Heart right ventricle (tissue), 16 donors: ENCODE measurements around the gene TEX36. TPM values are rescaled to one million over a fixed set of nuclear protein-coding genes. Genes with fewer than 3 reads are reported as not detected.

Source experiments
- ATAC-seq, 8 donors: fragments of 200-7000 bp; cut with Tn5 transposase; one replicate each; pipeline ENCODE4 v1.9.1; 2020; ENCODE audit warnings: mild to moderate bottlenecking in 8 of 8, moderate library complexity in 8 of 8, moderate number of reproducible peaks in 1 of 8
- DNase-seq, 2 donors: peaks; one replicate each; pipeline ENCODE4 v3.0.0-alpha.2; 2020
- H3K27ac ChIP-seq, 10 donors: fragments of 200-600 bp; sonication (generic) in 2 of 10; one replicate each; pipeline versions ENCODE4 v1.5.0 to v1.8.0; 2020 to 2022; ENCODE audit warnings: mild to moderate bottlenecking in 3 of 10
- H3K27me3 ChIP-seq, 7 donors: fragments of 200-600 bp; one replicate each; pipeline ENCODE4 v1.8.0; 2021 to 2022; ENCODE audit warnings: mild to moderate bottlenecking in 2 of 7
- H3K36me3 ChIP-seq, 9 donors: fragments of 200-600 bp; sonication (generic) in 1 of 9; one replicate each; pipeline versions ENCODE4 v1.5.0 to v1.8.0; 2020 to 2022; ENCODE audit warnings: mild to moderate bottlenecking in 2 of 9
- H3K4me1 ChIP-seq, 9 donors: fragments of 200-600 bp; sonication (generic) in 1 of 9; one replicate each; pipeline versions ENCODE4 v1.5.0 to v1.8.0; 2020 to 2022; ENCODE audit warnings: mild to moderate bottlenecking in 4 of 9
- H3K4me3 ChIP-seq, 10 donors: fragments of 200-600 bp; sonication (generic) in 2 of 10; one replicate each; pipeline versions ENCODE4 v1.5.0 to v1.8.0; 2020 to 2022; ENCODE audit warnings: mild to moderate bottlenecking in 7 of 10, moderate library complexity in 2 of 10
- H3K9me3 ChIP-seq, 11 donors: fragments of 200-600 bp in 10 of 11; sonication (generic) in 2 of 11; one replicate each; pipeline versions ENCODE4 v1.5.0 to v1.8.0; 2013 to 2022; ENCODE audit warnings: mild to moderate bottlenecking in 2 of 11, control low read depth in 1 of 11, moderate library complexity in 1 of 11
- WGBS, 2 donors: extraction: QIAGEN DNeasy Blood & Tissue Kit; methylation state at CpG; one replicate each; pipeline ENCODE4 v1.1.7; 2013; ENCODE audit warnings: inconsistent platforms in 1 of 2; 5-methylcytosine and 5-hydroxymethylcytosine counted together
- intact Hi-C, 10 donors: fragments of 100-400 bp; cut with DNase I; formaldehyde crosslinking; loops; one replicate each; pipeline versions ENCODE4 v1.11.1 to v1.14.2; 2022
- polyA plus RNA-seq, 2 donors: library from polyadenylated mRNA; stranded (reverse); fragments of 200-250 nt; gene quantifications; one replicate each; pipeline ENCODE4 v1.2.3, GENCODE V29; 2013
- total RNA-seq, 10 donors: library from RNA; stranded (reverse); fragmentation: NEBNext Ultra II Directional in 3 of 10; extraction: Animal tissue kit (Norgen Biotek cat#: 25700) in 3 of 10; gene quantifications; one replicate each; pipeline versions ENCODE4 v1.2.1 to v1.2.4, GENCODE V29; 2021 to 2023
- TF ChIP-seq, protein P1 (sequence below), 9 donors: fragments of 200-600 bp; sonication (generic) in 2 of 9; IDR thresholded peaks; one replicate each; pipeline versions ENCODE4 v1.5.0 to v1.8.0; 2021 to 2022; ENCODE audit warnings: antibody characterized with exemption in 9 of 9, mild to moderate bottlenecking in 5 of 9, moderate library complexity in 1 of 9
- donor health status: Arrhythmogenic right ventricular cardiomyopathy.
- donor health status: ischemic (EF 13 %, LVEDD 7.1; RV severe dilation, severe dysfunction).
- donor health status: healthy with polysubstance abuse.
- donor health status: DM: no; HTN: yes; CAD: no.
- donor health status: DM: no; HTN: no; CAD: no.
- donor health status: ischemic (EF 25% LVEDD 6.9; RV normal size, moderate dysfunction).
- donor health status: ischemic (EF 25% LVEDD 5.7; RV mildly dilated, moderate dysfunction).
- donor health status: healthy.
- donor health status: DM: yes; HTN: yes; CAD: no.
- donor health status: Ischemic cardiomyopathy.
- donor health status: ischemic (EF 35%, LVEDD 5.7; RV mildly dilated, moderate dysfunction).
- donor health status: nonischemic (EF 11% LVEDD 7.7; RV severe dilation, severe dysfunction).
- donor health status: DM: yes; HTN: yes; CAD: no.
- donor health status: PGD.
- donor health status: ischemic (EF 29% LVEDD 5.4; RV normal size, mild dysfunction).
- donor health status: nonischemic (EF 23%, LVEDD 6.1; RV moderate dilation, normal function).

TEX36 gene
- total and polyA plus RNA-seq, 12 donors, result not detected

DNA sequence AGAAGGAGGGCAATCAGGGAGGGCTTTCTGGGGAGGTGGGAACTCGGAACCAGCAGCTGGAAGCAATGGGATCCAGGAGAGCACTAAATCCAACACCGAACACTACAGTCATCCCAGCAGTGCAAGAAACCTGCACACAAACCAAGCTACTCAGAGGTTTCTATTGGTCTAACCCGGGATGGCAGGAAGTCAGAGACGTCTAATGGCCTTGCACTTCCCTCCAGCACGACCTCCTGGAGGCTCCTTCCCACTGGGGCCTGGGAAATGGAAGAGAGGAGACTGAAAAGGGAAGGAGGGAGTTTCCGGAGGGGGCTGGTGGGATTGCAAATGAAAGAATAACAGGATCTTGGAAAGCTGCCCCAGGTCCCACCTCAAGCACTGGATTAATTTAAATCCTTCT, 56.3 kb downstream of the TEX36 start:
- H3K27ac ChIP-seq, result no peak overlapping the region
- no peak overlapping the region for H3K4me3 ChIP-seq
- no peaks in the 10 kb centered on the region for H3K9me3 ChIP-seq
- peaks cover 0 to 24% (median 4%) of the 10 kb centered on the region in 7 donors for H3K27me3 ChIP-seq
- ATAC-seq, result no peak
- H3K4me1 ChIP-seq, result peaks cover 0 to 5% (median 0%) of the 10 kb centered on the region in 9 donors
- 26 to 39% methylated on average over 6 of the region's 6 CpGs for WGBS, 2 donors
- H3K36me3 ChIP-seq, result no peaks in the 10 kb centered on the region
- TF ChIP-seq, protein P1, sequence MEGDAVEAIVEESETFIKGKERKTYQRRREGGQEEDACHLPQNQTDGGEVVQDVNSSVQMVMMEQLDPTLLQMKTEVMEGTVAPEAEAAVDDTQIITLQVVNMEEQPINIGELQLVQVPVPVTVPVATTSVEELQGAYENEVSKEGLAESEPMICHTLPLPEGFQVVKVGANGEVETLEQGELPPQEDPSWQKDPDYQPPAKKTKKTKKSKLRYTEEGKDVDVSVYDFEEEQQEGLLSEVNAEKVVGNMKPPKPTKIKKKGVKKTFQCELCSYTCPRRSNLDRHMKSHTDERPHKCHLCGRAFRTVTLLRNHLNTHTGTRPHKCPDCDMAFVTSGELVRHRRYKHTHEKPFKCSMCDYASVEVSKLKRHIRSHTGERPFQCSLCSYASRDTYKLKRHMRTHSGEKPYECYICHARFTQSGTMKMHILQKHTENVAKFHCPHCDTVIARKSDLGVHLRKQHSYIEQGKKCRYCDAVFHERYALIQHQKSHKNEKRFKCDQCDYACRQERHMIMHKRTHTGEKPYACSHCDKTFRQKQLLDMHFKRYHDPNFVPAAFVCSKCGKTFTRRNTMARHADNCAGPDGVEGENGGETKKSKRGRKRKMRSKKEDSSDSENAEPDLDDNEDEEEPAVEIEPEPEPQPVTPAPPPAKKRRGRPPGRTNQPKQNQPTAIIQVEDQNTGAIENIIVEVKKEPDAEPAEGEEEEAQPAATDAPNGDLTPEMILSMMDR (IDR thresholded peaks at IDR 0.05), result no peak
- DNase-seq, result no peak
- intact Hi-C loops, result no loop called here

DNA sequence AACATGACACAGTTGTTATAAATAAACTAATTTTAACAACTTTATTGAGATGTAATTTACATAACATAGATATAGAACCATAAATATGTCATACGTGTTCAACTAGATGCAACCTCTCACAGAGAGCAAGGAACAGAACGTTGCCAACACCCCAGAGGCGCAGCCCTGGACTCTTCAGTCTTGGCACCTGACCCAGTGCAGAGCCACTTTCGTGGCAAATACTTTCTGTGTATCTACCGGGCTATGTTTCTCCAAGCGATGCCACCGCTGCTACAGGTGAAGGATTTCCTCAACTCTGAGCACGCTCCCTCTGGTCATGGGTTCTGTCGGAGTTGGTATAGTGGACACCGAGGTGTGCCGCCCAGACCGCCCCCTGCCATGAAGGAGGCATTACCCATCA, 57.4 kb downstream of the TEX36 start:
- WGBS, 2 donors, result 88 to 93% methylated on average over 12 of the region's 12 CpGs
- H3K9me3 ChIP-seq, result peaks cover 0 to 6% (median 0%) of the 10 kb centered on the region in 11 donors
- no peak for ATAC-seq
- peaks cover 0 to 5% (median 0%) of the 10 kb centered on the region in 9 donors for H3K4me1 ChIP-seq
- H3K27ac ChIP-seq, result no peak overlapping the region
- no peak overlapping the region for H3K4me3 ChIP-seq
- DNase-seq, result no peak
- H3K27me3 ChIP-seq, result peaks cover 0 to 24% (median 4%) of the 10 kb centered on the region in 7 donors
- intact Hi-C loops, result no loop called here
- TF ChIP-seq, protein P1 (IDR thresholded peaks at IDR 0.05), result no peak
- no peaks in the 10 kb centered on the region for H3K36me3 ChIP-seq

DNA sequence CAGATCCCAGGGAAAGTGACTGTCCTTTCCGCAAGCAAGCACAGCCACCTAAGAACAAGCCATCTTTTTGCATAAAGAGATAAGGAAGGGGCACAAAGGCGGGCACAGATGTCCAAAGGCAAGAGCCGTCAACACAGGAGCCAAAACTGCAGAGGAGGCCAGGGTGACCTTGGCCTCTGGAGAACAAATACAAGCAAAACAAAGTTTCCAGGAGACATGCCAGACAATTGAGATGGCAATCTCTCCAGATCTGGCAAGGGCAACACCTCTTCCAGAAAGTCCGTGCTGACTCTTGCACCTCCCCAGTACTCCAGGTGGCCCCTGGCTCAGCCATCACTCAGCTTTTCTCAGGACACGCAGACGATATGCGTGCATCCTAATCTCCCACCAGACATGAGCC, 58.2 kb downstream of the TEX36 start:
- intact Hi-C loops, result no loop called here
- TF ChIP-seq, protein P1 (IDR thresholded peaks at IDR 0.05), result no peak
- peaks cover 0 to 9% (median 0%) of the 10 kb centered on the region in 11 donors for H3K9me3 ChIP-seq
- ATAC-seq (no peak), DNase-seq (no peak)
- H3K36me3 ChIP-seq, result no peaks in the 10 kb centered on the region
- H3K27ac ChIP-seq, result no peak overlapping the region
- H3K4me1 ChIP-seq, result peaks cover 0 to 5% (median 0%) of the 10 kb centered on the region in 9 donors
- H3K4me3 ChIP-seq, result no peak overlapping the region
- peaks cover 0 to 24% (median 4%) of the 10 kb centered on the region in 7 donors for H3K27me3 ChIP-seq
- 75 to 76% methylated on average over 7 of the region's 7 CpGs for WGBS, 2 donors

DNA sequence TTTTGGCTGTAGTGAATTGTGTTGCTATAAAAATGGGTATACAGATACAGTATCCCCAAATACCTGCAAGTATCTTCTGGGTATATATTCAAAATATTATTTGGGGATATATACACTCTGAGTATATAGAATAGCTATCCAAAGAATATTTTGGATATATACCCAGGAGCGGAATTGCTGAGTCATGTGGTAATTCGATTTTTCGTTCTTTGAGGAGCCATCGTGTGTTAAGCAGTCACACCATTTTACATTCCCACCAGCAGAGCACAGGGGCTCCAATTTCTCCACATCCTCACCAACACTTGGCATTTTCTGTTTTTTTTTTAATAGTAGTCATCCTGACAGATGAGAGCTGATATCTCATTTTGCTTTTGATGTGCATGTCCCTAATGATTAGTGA, 61.9 kb downstream of the TEX36 start:
- Histone ChIP-seq H3K27me3 (peaks cover 0 to 21% (median 4%) of the 10 kb centered on the region in 7 donors), H3K4me3 (no peak overlapping the region), H3K9me3 (peaks cover 0 to 9% (median 0%) of the 10 kb centered on the region in 11 donors), H3K36me3 (no peaks in the 10 kb centered on the region), H3K4me1 (no peaks in the 10 kb centered on the region), H3K27ac (no peak overlapping the region)
- no peak for DNase-seq
- WGBS, 2 donors, result 87 to 93% methylated on average over 4 of the region's 4 CpGs
- intact Hi-C loops, result no loop called here
- ATAC-seq, result no peak
- TF ChIP-seq, protein P1 (IDR thresholded peaks at IDR 0.05), result no peak
